ENCODE data around the gene TTC7B. TPM values are rescaled to one million over a fixed set of nuclear protein-coding genes. Genes with fewer than 3 reads are reported as not detected.

TTC7B gene
- total and polyA plus RNA-seq, 2 donors (not counting 1 experiment from before 2014, with no cell fraction given) = 0.36 to 3.2 TPM

DNA sequence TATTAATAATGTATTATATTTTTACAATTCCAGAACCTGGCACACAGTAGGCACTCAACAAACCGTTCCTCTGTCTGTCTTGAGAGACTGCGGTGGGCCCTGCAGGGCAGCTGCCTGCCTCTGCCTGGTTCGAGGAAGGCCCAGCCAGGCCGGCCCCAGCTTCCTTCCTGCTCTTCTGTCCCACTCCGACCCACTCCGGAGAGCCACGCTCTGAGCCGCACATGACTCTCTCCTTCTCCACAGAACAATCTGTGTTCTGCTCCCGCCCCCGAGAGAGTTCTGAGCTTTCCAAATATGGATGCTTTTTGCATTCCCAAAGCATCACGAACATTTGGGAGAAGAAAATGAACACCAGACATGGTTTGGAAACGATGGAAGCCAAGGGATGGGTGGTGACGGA, 57.3 kb downstream of the TTC7B start:
- H2AFZ ChIP-seq (ENCODE audit: insufficient read depth, low read depth, low read length, poor library complexity, severe bottlenecking) = peak overlapping the region; percentile 97
- H3K27ac ChIP-seq (ENCODE audit: low read length in 2 of 2) = peak overlapping the region; percentile 71 to 79
- peak overlapping the region; percentile 82 for H3K4me3 Mint-ChIP-seq
- H3K4me1 Mint-ChIP-seq = peaks cover 20% of the 10 kb centered on the region
- POLR2A ChIA-PET = interaction anchor here (1.0 to 2.6 kb wide), 3 partner anchors 362 to 804 kb away, joined by 3 to 20 read pairs (median 10); partner anchors contain the start of genes CALM1 and EFCAB11
- H3K9me3 ChIP-seq (ENCODE audit: control extremely low read depth in 1 of 3, control insufficient read depth in 2 of 3, insufficient read depth in 1 of 3, low read length in 2 of 3) = peaks cover 0 to 7% (median 0%) of the 10 kb centered on the region in 3 donors
- DNase-seq (peak; percentile 48), ATAC-seq (ENCODE audit: low read depth) (no peak)
- peak overlapping the region; percentile 59 to 77 (median 66) for H3K4me3 ChIP-seq (ENCODE audit: control extremely low read depth in 1 of 5, extremely low read depth in 1 of 5, insufficient read depth in 1 of 5, low read depth in 2 of 5, low read length in 4 of 5)
- CTCF ChIA-PET = interaction anchor here (0.6 to 4.6 kb wide), 23 partner anchors 9 to 803 kb away, joined by 3 to 25 read pairs (median 5); partner anchors contain the start of genes CALM1, TDP1 and TTC7B
- peak overlapping the region; percentile 74 for H3K9ac ChIP-seq (ENCODE audit: low read length)
- WGBS (ENCODE audit: insufficient coverage) = 33% methylated on average over 10 of the region's 13 CpGs
- H3K27me3 ChIP-seq (replicated peaks in 1 of 4; ENCODE audit: control extremely low read depth in 1 of 4, control insufficient read depth in 3 of 4, insufficient read depth in 4 of 4, low read length in 3 of 4) = no peaks in the 10 kb centered on the region
- H3K4me2 ChIP-seq (replicated peaks; ENCODE audit: low read depth, low read length, poor library complexity, severe bottlenecking) = peak overlapping the region; percentile 96
- H3K36me3 ChIP-seq (replicated peaks in 1 of 2; ENCODE audit: control extremely low read depth in 1 of 2, control insufficient read depth in 1 of 2, extremely low read depth in 1 of 2, insufficient read depth in 2 of 2, low read length in 1 of 2) = no peaks in the 10 kb centered on the region
- H4K20me1 ChIP-seq (ENCODE audit: control insufficient read depth, insufficient read depth, low read length, poor library complexity, severe bottlenecking) = no peaks in the 10 kb centered on the region
- H3K27me3 Mint-ChIP-seq = peaks cover 3% of the 10 kb centered on the region
- intact Hi-C loops (cut with micrococcal nuclease) = loop anchor here (1.0 to 10.0 kb wide), 7 partner anchors 69 to 1057 kb away; partner anchors contain the start of genes EFCAB11, PSMC1 and RPS6KA5
- peaks cover 22 to 29% of the 10 kb centered on the region in 2 donors for H3K4me1 ChIP-seq (ENCODE audit: control insufficient read depth in 2 of 2, insufficient read depth in 2 of 2, low read length in 2 of 2)
- peak overlapping the region; percentile 90 for H3K27ac Mint-ChIP-seq
- TF ChIP-seq, protein P1, sequence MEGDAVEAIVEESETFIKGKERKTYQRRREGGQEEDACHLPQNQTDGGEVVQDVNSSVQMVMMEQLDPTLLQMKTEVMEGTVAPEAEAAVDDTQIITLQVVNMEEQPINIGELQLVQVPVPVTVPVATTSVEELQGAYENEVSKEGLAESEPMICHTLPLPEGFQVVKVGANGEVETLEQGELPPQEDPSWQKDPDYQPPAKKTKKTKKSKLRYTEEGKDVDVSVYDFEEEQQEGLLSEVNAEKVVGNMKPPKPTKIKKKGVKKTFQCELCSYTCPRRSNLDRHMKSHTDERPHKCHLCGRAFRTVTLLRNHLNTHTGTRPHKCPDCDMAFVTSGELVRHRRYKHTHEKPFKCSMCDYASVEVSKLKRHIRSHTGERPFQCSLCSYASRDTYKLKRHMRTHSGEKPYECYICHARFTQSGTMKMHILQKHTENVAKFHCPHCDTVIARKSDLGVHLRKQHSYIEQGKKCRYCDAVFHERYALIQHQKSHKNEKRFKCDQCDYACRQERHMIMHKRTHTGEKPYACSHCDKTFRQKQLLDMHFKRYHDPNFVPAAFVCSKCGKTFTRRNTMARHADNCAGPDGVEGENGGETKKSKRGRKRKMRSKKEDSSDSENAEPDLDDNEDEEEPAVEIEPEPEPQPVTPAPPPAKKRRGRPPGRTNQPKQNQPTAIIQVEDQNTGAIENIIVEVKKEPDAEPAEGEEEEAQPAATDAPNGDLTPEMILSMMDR (IDR thresholded peaks at IDR 0.05) = no peak
- no peaks in the 10 kb centered on the region for H3K79me2 ChIP-seq (ENCODE audit: control insufficient read depth, insufficient read depth, low read length)
- peaks cover 2% of the 10 kb centered on the region for H3K9me3 Mint-ChIP-seq (ENCODE audit: insufficient read depth)

DNA sequence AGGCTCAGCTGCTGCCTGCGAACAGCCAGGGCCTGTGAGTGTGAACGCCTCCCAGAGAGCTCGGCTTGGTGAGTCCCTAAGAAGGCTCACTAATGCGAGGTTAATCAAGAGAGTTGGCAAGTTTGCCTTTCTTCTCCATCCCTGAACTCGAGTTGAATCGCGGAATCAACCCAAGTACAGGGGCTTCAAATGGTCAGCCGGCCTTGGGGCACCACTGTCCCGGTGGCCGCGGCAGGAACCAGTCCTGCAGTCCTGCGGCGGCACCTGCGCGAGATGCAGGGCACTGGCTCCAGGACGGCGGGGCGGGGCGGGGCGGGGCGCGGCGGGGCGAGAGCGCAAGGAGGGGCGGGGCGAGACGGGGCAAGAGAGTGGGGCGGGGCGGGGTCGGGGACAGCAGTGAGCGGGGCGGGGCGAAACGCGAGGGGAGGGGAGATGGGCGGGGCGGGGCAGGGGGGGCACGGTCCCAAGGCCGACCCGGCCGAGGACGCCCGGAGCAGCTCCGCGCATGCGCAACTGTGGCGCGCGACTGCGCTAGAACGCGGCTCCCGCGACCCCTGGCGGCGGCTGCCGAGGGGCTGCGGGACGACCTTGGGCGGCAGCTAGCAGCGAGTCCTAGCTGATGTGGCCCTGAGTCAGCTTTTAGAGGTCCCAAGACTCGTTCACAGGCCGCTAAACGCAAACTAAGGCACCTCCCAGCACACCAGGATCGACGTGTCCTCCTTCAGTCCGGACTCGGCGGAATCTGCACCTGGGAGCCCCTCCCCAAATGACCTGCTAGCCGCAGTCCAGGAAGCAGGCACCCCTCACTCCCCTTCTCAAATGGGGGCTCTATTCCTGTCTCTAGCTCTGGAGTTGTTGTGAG, 58.0 kb downstream of the TTC7B start:
- Histone ChIP-seq H4K20me1 (ENCODE audit: control insufficient read depth, insufficient read depth, low read length, poor library complexity, severe bottlenecking) (no peaks in the 10 kb centered on the region), H3K27ac (ENCODE audit: low read length in 2 of 2) (peak overlapping the region; percentile 71 to 79), H3K9me3 (ENCODE audit: control extremely low read depth in 1 of 3, control insufficient read depth in 2 of 3, insufficient read depth in 1 of 3, low read length in 2 of 3) (peaks cover 0 to 5% (median 0%) of the 10 kb centered on the region in 3 donors), H3K4me1 (ENCODE audit: control insufficient read depth in 2 of 2, insufficient read depth in 2 of 2, low read length in 2 of 2) (peaks cover 22 to 29% of the 10 kb centered on the region in 2 donors), H3K4me3 (ENCODE audit: control extremely low read depth in 1 of 5, extremely low read depth in 1 of 5, insufficient read depth in 1 of 5, low read depth in 2 of 5, low read length in 4 of 5) (peak overlapping the region; percentile 59 to 77 (median 66)), H3K27me3 (replicated peaks in 1 of 4; ENCODE audit: control extremely low read depth in 1 of 4, control insufficient read depth in 3 of 4, insufficient read depth in 4 of 4, low read length in 3 of 4) (no peaks in the 10 kb centered on the region), H3K36me3 (replicated peaks in 1 of 2; ENCODE audit: control extremely low read depth in 1 of 2, control insufficient read depth in 1 of 2, extremely low read depth in 1 of 2, insufficient read depth in 2 of 2, low read length in 1 of 2) (no peaks in the 10 kb centered on the region), H2AFZ (ENCODE audit: insufficient read depth, low read depth, low read length, poor library complexity, severe bottlenecking) (peak overlapping the region; percentile 97), H3K79me2 (ENCODE audit: control insufficient read depth, insufficient read depth, low read length) (no peaks in the 10 kb centered on the region), H3K4me2 (replicated peaks; ENCODE audit: low read depth, low read length, poor library complexity, severe bottlenecking) (peak overlapping the region; percentile 96), H3K9ac (ENCODE audit: low read length) (peak overlapping the region; percentile 74)
- Mint-ChIP-seq H3K4me3 (peak overlapping the region; percentile 82), H3K27ac (peak overlapping the region; percentile 66), H3K4me1 (peaks cover 20% of the 10 kb centered on the region), H3K27me3 (peaks cover 3% of the 10 kb centered on the region), H3K9me3 (ENCODE audit: insufficient read depth) (no peaks in the 10 kb centered on the region)
- DNase-seq (peak; percentile 96), ATAC-seq (ENCODE audit: low read depth) (peak; percentile 85)
- intact Hi-C loops (cut with micrococcal nuclease) = loop anchor here (1.0 to 10.0 kb wide), 6 partner anchors 70 to 1056 kb away; partner anchors contain the start of genes EFCAB11 and RPS6KA5
- CTCF ChIA-PET = interaction anchor here (0.7 to 4.6 kb wide), 23 partner anchors 9 to 819 kb away, joined by 3 to 25 read pairs (median 5); partner anchors contain the start of genes CALM1, TDP1 and TTC7B
- no peak for TF ChIP-seq EZH2 (IDR thresholded peaks at IDR 0.05; ENCODE audit: borderline replicate concordance, insufficient read depth, low read depth, low read length, poor library complexity, severe bottlenecking)
- TF ChIP-seq, protein P1 (IDR thresholded peaks at IDR 0.05) = peak; percentile 78
- POLR2A ChIA-PET = interaction anchor here (0.8 to 2.6 kb wide), 4 partner anchors 361 to 961 kb away, joined by 3 to 20 read pairs (median 6); partner anchors contain the start of genes CALM1 and EFCAB11
- 1% methylated on average over 56 of the region's 71 CpGs for WGBS (ENCODE audit: insufficient coverage)
